ENCODE measurements around the gene SIMC1. TPM values are rescaled to one million over a fixed set of nuclear protein-coding genes. Genes with fewer than 3 reads are reported as not detected.
"Not testable (repeated sequence)": the region's sequence is repeated elsewhere in the genome, so short reads cannot be mapped to it uniquely, and the experiment has no call there.

The SIMC1 gene
- total RNA-seq, 1 experiment from 2014 or later, result 31.5 TPM

DNA sequence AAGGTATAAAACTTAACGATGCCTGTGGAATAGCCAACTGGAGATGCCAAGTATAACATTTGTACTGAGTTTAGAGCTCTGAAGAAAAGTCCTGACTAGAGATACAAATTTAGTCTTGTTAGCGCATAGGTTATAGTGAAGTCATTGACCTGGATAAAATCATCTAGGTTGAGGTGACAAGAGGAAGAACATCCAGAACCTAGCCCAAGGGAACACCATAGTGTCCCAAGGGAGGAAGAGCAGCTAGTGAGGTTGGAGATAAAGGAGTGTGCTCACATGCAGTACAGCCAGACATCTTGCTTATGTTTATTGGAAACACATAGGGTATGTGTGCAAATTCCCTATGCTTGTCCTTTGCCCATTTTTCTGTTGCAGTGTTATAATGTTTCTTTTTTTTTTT, 6.1 kb downstream of the SIMC1 start:
- not testable (repeated sequence) for H3K36me3 ChIP-seq; H3K9me3 ChIP-seq (replicated peaks); H3K27ac ChIP-seq; H3K27me3 ChIP-seq; H3K4me1 ChIP-seq; DNase-seq; H3K4me3 ChIP-seq

- DNase-seq; H3K27me3 ChIP-seq; H3K27ac ChIP-seq; H3K4me1 ChIP-seq; H3K9me3 ChIP-seq (replicated peaks); H3K4me3 ChIP-seq; H3K36me3 ChIP-seq: not testable (repeated sequence)
Observed at GRCh38 chr5:176245074-176245473, 6.8 kb downstream of the SIMC1 start.

DNA sequence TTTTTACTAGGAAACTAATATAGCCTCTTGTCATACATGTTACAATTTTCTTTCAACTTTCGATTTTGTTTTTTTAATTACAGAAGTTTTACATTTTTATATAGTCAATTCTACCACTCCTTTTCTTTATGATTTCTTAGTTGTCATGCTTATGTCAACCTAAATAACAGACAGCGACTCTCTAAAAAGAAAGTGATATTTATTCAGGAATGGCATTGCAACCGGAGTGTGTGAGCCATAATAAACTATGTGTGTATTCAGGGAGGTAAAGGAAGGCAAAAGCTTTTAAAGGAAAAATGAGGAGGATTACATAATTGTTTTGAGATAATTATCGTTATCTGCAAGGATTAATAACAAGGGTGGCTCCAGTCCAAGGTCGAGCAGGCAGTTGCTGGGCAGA, 7.3 kb downstream of the SIMC1 start:
- not testable (repeated sequence) for H3K36me3 ChIP-seq; H3K9me3 ChIP-seq (replicated peaks); DNase-seq; H3K27ac ChIP-seq; H3K27me3 ChIP-seq; H3K4me1 ChIP-seq; H3K4me3 ChIP-seq

- not testable (repeated sequence) for H3K9me3 ChIP-seq (replicated peaks); H3K36me3 ChIP-seq; DNase-seq; H3K27ac ChIP-seq; H3K4me3 ChIP-seq; H3K27me3 ChIP-seq; H3K4me1 ChIP-seq
Observed at GRCh38 chr5:176250691-176251090, 12.5 kb downstream of the SIMC1 start.

- not testable (repeated sequence) for H3K27me3 ChIP-seq; H3K4me1 ChIP-seq; H3K9me3 ChIP-seq (replicated peaks); DNase-seq; H3K36me3 ChIP-seq; H3K4me3 ChIP-seq; H3K27ac ChIP-seq
Observed at GRCh38 chr5:176252171-176252570, 13.9 kb downstream of the SIMC1 start.

DNA sequence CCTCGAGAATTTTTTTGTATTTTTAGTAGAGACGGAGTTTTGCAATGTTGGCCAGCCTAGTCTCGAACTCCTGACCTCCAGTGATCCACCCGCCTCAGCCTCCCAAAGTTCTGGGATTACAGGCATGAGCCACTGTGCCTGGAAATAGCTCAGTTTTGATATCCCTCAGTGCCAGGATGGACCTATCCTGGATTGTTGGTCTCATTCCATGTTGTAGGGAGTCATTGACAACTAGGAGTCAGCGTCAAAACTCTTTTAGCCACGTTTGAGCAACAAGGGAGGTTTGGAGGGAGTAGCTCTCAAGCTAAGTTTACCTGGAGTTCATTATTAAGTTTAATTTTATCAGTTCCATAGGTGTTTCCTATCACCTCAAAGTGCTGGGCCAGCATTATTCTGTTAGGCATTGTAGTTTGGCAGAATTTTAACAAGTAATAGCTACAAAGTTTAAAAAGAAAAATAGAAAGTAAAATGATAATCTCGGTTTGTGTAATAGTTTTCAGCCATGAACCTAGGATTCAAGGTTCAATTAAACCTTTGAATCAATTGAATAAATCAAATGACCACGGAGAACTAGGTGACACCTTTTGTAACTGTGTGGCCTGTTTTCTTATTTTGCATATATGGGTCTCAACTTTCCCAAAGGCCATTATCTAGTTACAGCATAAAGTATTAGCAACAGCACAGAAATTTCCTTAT, 15.3 kb downstream of the SIMC1 start:
- not testable (repeated sequence) for H3K9me3 ChIP-seq (replicated peaks); DNase-seq; H3K4me3 ChIP-seq; H3K4me1 ChIP-seq; H3K27me3 ChIP-seq; H3K36me3 ChIP-seq; H3K27ac ChIP-seq

GRCh38 chr5:176254066-176254393, 15.8 kb downstream of the SIMC1 start:
- not testable (repeated sequence) for H3K36me3 ChIP-seq; H3K4me3 ChIP-seq; H3K27me3 ChIP-seq; DNase-seq; H3K27ac ChIP-seq; H3K9me3 ChIP-seq (replicated peaks); H3K4me1 ChIP-seq

- not testable (repeated sequence) for H3K36me3 ChIP-seq, H3K4me3 ChIP-seq
Observed at GRCh38 chr5:176257871-176258505, 19.8 kb downstream of the SIMC1 start.

GRCh38 chr5:176260682-176261081, 22.5 kb downstream of the SIMC1 start:
- H3K27me3 ChIP-seq; H3K4me1 ChIP-seq; H3K4me3 ChIP-seq; DNase-seq; H3K9me3 ChIP-seq (replicated peaks); H3K36me3 ChIP-seq; H3K27ac ChIP-seq: not testable (repeated sequence)

More at GRCh38 chr5:176257871-176258505, 19.8 kb downstream of the SIMC1 start:
- H3K27ac ChIP-seq; DNase-seq; H3K4me1 ChIP-seq; H3K9me3 ChIP-seq (replicated peaks); H3K27me3 ChIP-seq: not testable (repeated sequence)

GRCh38 chr5:176266448-176266847, 28.2 kb downstream of the SIMC1 start:
- not testable (repeated sequence) for H3K4me3 ChIP-seq; H3K9me3 ChIP-seq (replicated peaks); DNase-seq

GRCh38 chr5:176289018-176289417, 50.8 kb downstream of the SIMC1 start:
- not testable (repeated sequence) for DNase-seq; H3K27ac ChIP-seq; H3K4me3 ChIP-seq; H3K36me3 ChIP-seq; H3K27me3 ChIP-seq; H3K4me1 ChIP-seq; H3K9me3 ChIP-seq (replicated peaks)

More at GRCh38 chr5:176266448-176266847, 28.2 kb downstream of the SIMC1 start:
- not testable (repeated sequence) for H3K4me1 ChIP-seq, H3K36me3 ChIP-seq, H3K27ac ChIP-seq, H3K27me3 ChIP-seq

- DNase-seq; H3K4me3 ChIP-seq; H3K36me3 ChIP-seq; H3K27ac ChIP-seq; H3K9me3 ChIP-seq (replicated peaks); H3K27me3 ChIP-seq; H3K4me1 ChIP-seq: not testable (repeated sequence)
Observed at GRCh38 chr5:176290057-176290840, 52.0 kb downstream of the SIMC1 start.

DNA sequence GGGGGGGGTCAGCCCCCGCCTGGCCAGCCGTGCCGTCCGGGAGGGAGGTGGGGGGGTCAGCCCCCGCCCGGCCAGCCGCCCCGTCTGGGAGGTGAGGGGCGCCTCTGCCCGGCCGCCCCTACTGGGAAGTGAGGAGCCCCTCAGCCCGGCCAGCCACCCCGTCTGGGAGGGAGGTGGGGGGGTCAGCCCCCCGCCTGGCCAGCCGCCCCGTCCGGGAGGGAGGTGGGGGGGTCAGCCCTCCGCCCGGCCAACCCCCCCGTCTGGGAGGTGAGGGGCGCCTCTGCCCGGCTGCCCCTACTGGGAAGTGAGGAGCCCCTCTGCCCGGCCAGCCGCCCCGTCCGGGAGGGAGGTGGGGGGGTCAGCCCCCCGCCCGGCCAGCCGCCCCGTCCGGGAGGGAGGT, 67.1 kb downstream of the SIMC1 start:
- not testable (repeated sequence) for DNase-seq; H3K4me1 ChIP-seq; H3K9me3 ChIP-seq (replicated peaks); H3K4me3 ChIP-seq; H3K27ac ChIP-seq; H3K27me3 ChIP-seq
- peaks cover 26% of the 10 kb centered on the region for H3K36me3 ChIP-seq

- Histone ChIP-seq H3K9me3 (replicated peaks) (no peaks in the 10 kb centered on the region), H3K4me3 (no peak overlapping the region)
- DNase-seq, result no peak
Observed at GRCh38 chr5:176317534-176318374, 79.5 kb downstream of the SIMC1 start.

More at GRCh38 chr5:176317534-176318374, 79.5 kb downstream of the SIMC1 start:
- H3K36me3 ChIP-seq, result peaks cover 32% of the 10 kb centered on the region
- H3K4me1 ChIP-seq, result no peaks in the 10 kb centered on the region
- H3K27ac ChIP-seq, result no peak overlapping the region
- no peaks in the 10 kb centered on the region for H3K27me3 ChIP-seq
